Activated CD4-positive, alpha-beta T cell treated with anti-CD3 and anti-CD28 coated beads for 36 hours (primary cell): ENCODE measurements around the gene DDX25. TPM values are rescaled to one million over a fixed set of nuclear protein-coding genes. Genes with fewer than 3 reads are reported as not detected.
A peak's percentile ranks its signal among the peaks of the same experiment; 100 is the strongest.

Experiments used
- ATAC-seq: fragments of 200-7000 bp; cut with Tn5 transposase; one replicate; pipeline ENCODE4 v1.10.0; 2021; ENCODE audit warnings: mild to moderate bottlenecking, moderate library complexity
- CTCF ChIA-PET: fragments of 350-600 bp; sonication (Branson Sonifier 250); formaldehyde crosslinking; loops from one replicate; lab custom pipeline; 2021; ENCODE audit warnings: antibody characterized with exemption; lab: Charles Lee
- POLR2A ChIA-PET: fragments of 350-600 bp; sonication (Branson Sonifier 250); formaldehyde crosslinking; loops from one replicate; lab custom pipeline; 2021; ENCODE audit warnings: antibody characterized with exemption, inconsistent platforms; lab: Charles Lee
- DNase-seq: peaks from one replicate; pipeline ENCODE4 v3.0.0-alpha.2; 2020
- H3K27ac Mint-ChIP-seq: one replicate; pipeline ENCODE4 v1.8.0; 2021; ENCODE audit warnings: mixed read lengths
- H3K27me3 Mint-ChIP-seq: one replicate; pipeline ENCODE4 v1.8.0; 2021; ENCODE audit warnings: mixed read lengths
- H3K36me3 Mint-ChIP-seq: one replicate; pipeline ENCODE4 v1.8.0; 2021; ENCODE audit warnings: low read depth, mixed read lengths
- H3K4me1 Mint-ChIP-seq: one replicate; pipeline ENCODE4 v1.8.0; 2021; ENCODE audit warnings: mixed read lengths
- H3K4me3 Mint-ChIP-seq: one replicate; pipeline ENCODE4 v1.8.0; 2021; ENCODE audit warnings: mild to moderate bottlenecking, moderate library complexity, mixed read lengths
- H3K9me3 Mint-ChIP-seq: one replicate; pipeline ENCODE4 v1.8.0; 2021; ENCODE audit warnings: low read depth, mixed read lengths
- intact Hi-C, 2 experiments: fragments of 100-400 bp; cut with DNase I in 1 of 2; cut with micrococcal nuclease in 1 of 2; formaldehyde crosslinking; loops; one replicate each; pipeline versions ENCODE4 v1.14.2 to v1.15.1; 2022 to 2024; cut with DNase I, micrococcal nuclease
- total RNA-seq, 2 experiments: library from RNA; stranded (reverse); gene quantifications; one replicate each; pipeline ENCODE4 v1.2.3, GENCODE V29; 2021

Gene DDX25
- total RNA-seq, 2 experiments from 2014 or later: not detected

DNA sequence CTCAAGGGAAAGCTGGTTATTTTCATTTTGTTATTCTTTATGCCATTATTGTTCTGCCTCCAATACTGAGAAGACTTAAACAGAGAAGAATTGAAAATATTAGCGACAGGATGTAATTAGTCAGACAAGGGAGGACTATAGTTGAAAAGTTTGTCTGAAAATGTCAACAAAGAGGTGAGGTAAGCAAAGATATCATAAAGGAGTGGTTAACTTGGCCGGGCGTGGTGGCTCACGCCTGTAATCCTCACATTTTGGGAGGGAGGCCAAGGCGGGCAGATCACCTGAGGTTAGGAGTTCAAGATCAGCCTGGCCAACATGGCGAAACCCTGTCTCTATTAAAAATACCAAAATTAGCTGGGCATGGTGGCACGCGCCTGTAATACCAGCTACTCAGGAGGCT is 20.9 kb upstream of the DDX25 start:
- ChIA-PET CTCF (no interaction called here), POLR2A (no interaction called here)
- Mint-ChIP-seq H3K4me3 (no peak overlapping the region), H3K9me3 (no peaks in the 10 kb centered on the region), H3K27ac (no peak overlapping the region), H3K27me3 (no peaks in the 10 kb centered on the region), H3K4me1 (peaks cover 16% of the 10 kb centered on the region), H3K36me3 (peaks cover 2% of the 10 kb centered on the region)
- intact Hi-C loops: no loop called here
- ATAC-seq (no peak), DNase-seq (no peak)

DNA sequence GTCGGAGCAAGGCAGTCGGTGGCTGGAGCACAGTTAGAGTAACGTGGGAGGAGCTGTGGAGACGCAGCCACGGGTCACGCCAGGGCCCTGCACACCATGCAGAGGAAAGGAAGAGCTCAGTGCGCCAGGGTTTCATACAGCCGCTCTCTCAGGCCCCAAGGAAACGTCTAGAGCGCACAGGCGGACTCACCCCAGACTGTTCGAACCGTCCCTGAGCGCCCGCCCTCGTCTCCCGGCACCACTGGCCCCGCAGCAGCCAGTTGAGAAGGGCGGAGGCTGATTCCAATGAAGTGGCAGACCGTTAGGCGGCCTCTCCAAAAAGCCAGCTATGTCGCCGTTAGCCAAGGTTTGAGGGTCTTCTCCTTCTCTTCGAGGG is 17.3 kb upstream of the DDX25 start:
- peaks cover 5% of the 10 kb centered on the region for H3K36me3 Mint-ChIP-seq
- ChIA-PET CTCF (interaction anchor here (0.8 to 1.8 kb wide), 5 partner anchors 10 to 261 kb away, joined by 3 to 14 read pairs (median 5); partner anchors contain the start of gene PUS3), POLR2A (interaction anchor here (1.1 to 2.1 kb wide), 6 partner anchors 10 to 1141 kb away, joined by 3 to 23 read pairs (median 10); partner anchors contain the start of genes CHEK1, EI24 and PUS3)
- peaks cover 36% of the 10 kb centered on the region for H3K4me1 Mint-ChIP-seq
- H3K9me3 Mint-ChIP-seq: no peaks in the 10 kb centered on the region
- ATAC-seq: peak; percentile 32
- intact Hi-C loops: loop anchor here (1.0 to 5.0 kb wide), 15 partner anchors 16 to 1265 kb away; partner anchors contain the start of genes CCDC15 (in 2 of the 2), PUS3 (in 2 of the 2), STT3A (in 2 of the 2) and CDON (in 1 of the 2)
- peak; percentile 65 for DNase-seq
- H3K27me3 Mint-ChIP-seq: no peaks in the 10 kb centered on the region
- H3K4me3 Mint-ChIP-seq: peak overlapping the region; percentile 78
- peak overlapping the region; percentile 87 for H3K27ac Mint-ChIP-seq

DNA sequence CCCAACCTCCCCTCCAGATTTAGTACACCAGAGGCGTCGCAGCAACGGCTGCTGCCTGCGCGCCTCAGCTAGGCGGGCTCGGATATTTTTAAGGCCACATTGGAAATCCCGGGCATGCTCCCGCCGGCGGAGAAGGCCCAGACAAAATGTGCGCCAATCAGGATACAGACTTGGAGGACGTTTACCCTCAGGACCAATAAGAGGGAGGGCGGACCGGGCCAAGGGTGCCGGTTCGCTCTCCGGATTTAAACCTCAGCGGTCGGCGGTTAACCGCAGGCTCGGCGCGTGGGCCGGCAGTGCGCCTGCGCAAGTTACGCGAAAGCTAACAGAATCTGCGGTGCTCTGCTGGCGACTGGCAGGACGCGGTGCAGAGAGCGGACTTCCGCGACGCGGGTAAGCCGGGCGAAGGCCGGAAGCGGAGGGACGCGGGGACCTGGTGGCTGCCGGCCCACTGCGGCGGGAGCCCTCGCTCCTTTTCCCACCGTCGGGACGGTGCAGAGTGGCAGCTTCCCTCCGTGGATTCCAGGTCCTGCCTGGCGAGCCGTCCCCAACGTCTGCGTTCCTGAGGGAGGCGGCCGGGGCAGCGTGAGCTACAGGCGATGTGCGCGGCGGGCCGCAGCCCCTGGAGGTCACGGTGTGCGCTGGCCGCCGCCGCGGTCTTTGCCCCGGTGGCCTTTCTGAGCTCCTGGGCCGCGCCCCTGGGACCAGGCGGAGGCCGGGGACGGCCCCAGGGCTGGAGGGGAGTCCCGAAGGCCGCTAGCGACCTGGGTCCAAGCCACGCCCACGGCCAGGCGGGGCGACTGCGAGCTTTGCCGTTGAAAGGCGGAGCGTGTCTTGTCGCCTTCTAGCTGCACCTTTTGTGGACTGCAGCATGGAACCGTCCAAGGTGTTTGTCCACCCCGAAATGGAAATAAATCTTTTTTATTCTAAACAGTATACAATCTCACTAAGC is 16.7 kb upstream of the DDX25 start, which contains the start of gene HYLS1:
TSS of gene HYLS1 (plus strand) at position 296 of the 952 bp plus-strand sequence. CDS start 11,701 bp downstream, outside the sequence.
- Mint-ChIP-seq H3K27me3 (no peaks in the 10 kb centered on the region), H3K9me3 (no peaks in the 10 kb centered on the region), H3K4me1 (peaks cover 41% of the 10 kb centered on the region), H3K27ac (peak within 1 kb of the TSS; percentile 87), H3K36me3 (peaks cover 8% of the 10 kb centered on the region), H3K4me3 (peak within 1 kb of the TSS; percentile 78)
- CTCF ChIA-PET: interaction anchor here (0.6 to 1.8 kb wide), 8 partner anchors 10 to 1074 kb away, joined by 3 to 14 read pairs (median 4); partner anchors contain the start of gene PUS3
- ATAC-seq: peak; percentile 90
- DNase-seq: peak; percentile 97
- POLR2A ChIA-PET: interaction anchor here (0.5 to 2.1 kb wide), 9 partner anchors 9 to 1141 kb away, joined by 3 to 23 read pairs (median 5); partner anchors contain the start of genes CHEK1, EI24, FAM118B and PUS3
- intact Hi-C loops: loop anchor here (1.0 to 5.0 kb wide), 16 partner anchors 16 to 1265 kb away; partner anchors contain the start of genes CCDC15 (in 2 of the 2), PUS3 (in 2 of the 2), STT3A (in 2 of the 2) and CDON (in 1 of the 2)

DNA sequence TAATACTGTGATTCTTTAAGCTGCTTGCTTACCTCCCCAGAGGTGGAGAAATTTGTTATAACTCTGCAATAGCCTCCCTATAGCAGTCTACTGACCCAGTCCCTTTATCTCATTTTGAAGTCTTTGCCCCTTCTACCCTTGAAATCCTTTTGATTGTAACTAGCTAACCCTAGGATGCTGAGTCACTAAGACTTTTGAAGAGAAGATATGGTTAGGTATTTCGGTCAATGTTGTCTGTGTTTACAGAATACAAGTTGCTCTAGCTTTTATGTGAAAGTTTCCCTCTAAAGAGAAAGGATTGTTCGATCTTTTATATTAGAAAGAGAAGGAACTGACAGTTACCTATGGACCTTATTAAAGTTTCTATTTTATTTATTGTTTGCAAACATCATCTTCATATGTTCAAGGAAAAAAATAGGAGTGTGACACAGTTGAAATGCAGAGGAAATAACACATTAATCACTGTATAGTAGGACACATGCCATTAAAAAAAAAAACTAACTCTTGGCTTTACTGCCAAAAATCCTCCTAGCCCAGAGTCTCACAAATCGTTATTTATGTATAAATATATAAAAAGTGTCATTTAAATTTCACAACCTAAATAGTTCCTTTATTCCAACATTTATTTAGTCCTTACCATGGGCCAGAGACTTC is 13.7 kb upstream of the DDX25 start:
- POLR2A ChIA-PET: no interaction called here

DNA sequence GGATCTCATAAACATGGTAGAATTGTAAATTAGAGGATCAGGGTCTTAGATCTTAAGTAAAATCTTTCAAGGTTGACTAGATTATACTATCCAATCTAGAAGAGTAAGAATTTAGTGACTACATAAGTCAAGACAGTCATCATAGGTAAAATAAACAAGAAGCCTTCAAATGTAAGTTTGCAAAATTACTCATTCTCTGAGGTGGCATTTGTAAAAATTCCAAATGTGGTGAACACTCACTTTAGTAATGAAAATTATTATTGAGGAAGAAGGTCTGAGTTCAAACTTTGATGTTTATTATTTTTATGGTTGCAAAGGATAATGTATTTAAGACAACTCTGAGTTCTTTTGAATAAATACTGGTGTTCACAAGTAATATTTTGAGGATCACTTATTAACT is 12.2 kb upstream of the DDX25 start:
- no peaks in the 10 kb centered on the region for H3K27me3 Mint-ChIP-seq

More for the DNA sequence above, 13.7 kb upstream of the DDX25 start:
- H3K27ac Mint-ChIP-seq: no peak overlapping the region
- no peak for ATAC-seq
- CTCF ChIA-PET: interaction anchor here (0.7 to 1.1 kb wide), 2 partner anchors 9 to 12 kb away, joined by 3 to 4 read pairs; partner anchors contain the start of gene PUS3
- H3K4me3 Mint-ChIP-seq: no peak overlapping the region
- no peaks in the 10 kb centered on the region for H3K27me3 Mint-ChIP-seq
- peaks cover 43% of the 10 kb centered on the region for H3K4me1 Mint-ChIP-seq
- H3K9me3 Mint-ChIP-seq: no peaks in the 10 kb centered on the region
- DNase-seq: no peak
- intact Hi-C loops: no loop called here
- H3K36me3 Mint-ChIP-seq: peaks cover 33% of the 10 kb centered on the region

DNA sequence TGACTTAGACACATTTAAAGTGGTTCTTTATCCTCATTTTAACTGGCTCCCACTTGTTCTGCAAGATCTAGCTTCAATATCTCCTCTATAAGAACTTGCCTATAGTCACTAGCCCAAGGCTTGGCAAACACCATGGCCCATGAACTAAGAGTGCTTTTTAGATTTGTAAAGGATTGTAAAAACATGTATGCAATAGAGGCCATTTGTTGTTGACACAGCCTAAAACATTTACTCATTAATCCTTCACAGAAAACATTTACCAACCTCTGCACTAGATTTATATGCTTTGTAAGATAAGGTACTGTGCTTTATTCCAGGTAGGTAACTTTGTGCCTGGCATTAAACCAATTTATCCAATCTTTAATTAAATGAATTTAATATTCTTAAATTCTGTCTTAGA is 11.3 kb upstream of the DDX25 start:
- H3K4me1 Mint-ChIP-seq: peaks cover 39% of the 10 kb centered on the region
- no peak overlapping the region for H3K27ac Mint-ChIP-seq
- no peaks in the 10 kb centered on the region for H3K27me3 Mint-ChIP-seq
- H3K4me3 Mint-ChIP-seq: no peak overlapping the region
- CTCF ChIA-PET: interaction anchor here (1.6 kb wide), 1 partner anchor 10 kb away, joined by 4 read pairs; the partner anchor contains the start of gene PUS3
- ATAC-seq: no peak
- POLR2A ChIA-PET: no interaction called here
- intact Hi-C loops: no loop called here
- H3K9me3 Mint-ChIP-seq: no peaks in the 10 kb centered on the region
- H3K36me3 Mint-ChIP-seq: peaks cover 39% of the 10 kb centered on the region
- no peak for DNase-seq

More for the DNA sequence above, 12.2 kb upstream of the DDX25 start:
- Mint-ChIP-seq H3K36me3 (peaks cover 38% of the 10 kb centered on the region), H3K4me1 (peaks cover 36% of the 10 kb centered on the region), H3K27ac (no peak overlapping the region), H3K4me3 (no peak overlapping the region), H3K9me3 (no peaks in the 10 kb centered on the region)
- intact Hi-C loops: no loop called here
- ATAC-seq: no peak
- ChIA-PET CTCF (interaction anchor here (1.6 kb wide), 1 partner anchor 11 kb away, joined by 4 read pairs; the partner anchor contains the start of gene PUS3), POLR2A (interaction anchor here (0.5 kb wide), 1 partner anchor 81 kb away, joined by 3 read pairs; no protein-coding TSS in a partner anchor)
- no peak for DNase-seq

DNA sequence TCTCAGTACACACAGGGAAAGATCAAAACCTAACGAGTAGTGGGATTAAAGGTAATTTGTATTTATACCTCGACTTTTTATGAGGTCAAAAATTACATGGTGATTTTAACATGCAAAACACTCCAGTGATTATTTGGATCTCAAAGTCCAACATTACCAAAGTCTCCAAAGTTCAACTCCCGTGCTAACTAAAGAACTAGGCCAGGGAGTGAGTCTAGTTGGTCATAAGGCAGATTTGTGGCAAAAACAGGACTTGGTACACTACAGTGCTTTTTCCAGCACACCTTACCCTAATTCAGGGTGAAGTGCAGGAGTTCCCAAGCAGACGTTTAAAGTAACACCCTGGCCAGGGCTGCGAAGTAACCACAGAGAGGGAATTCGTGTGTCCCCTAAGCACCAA is 2.4 kb upstream of the DDX25 start:
- H3K36me3 Mint-ChIP-seq: peaks cover 33% of the 10 kb centered on the region
- peaks cover 17% of the 10 kb centered on the region for H3K27me3 Mint-ChIP-seq
- DNase-seq: no peak
- ATAC-seq: no peak
- H3K4me3 Mint-ChIP-seq: peak overlapping the region; percentile 95
- H3K4me1 Mint-ChIP-seq: peaks cover 46% of the 10 kb centered on the region
- intact Hi-C loops: loop anchor here (2.0 kb wide), 1 partner anchor 367 kb away; the partner anchor contains the start of genes FOXRED1 (in 2 of the 2) and SRPRA (in 2 of the 2)
- H3K27ac Mint-ChIP-seq: peak overlapping the region; percentile 4
- CTCF ChIA-PET: no interaction called here
- no peaks in the 10 kb centered on the region for H3K9me3 Mint-ChIP-seq
- POLR2A ChIA-PET: no interaction called here

DNA sequence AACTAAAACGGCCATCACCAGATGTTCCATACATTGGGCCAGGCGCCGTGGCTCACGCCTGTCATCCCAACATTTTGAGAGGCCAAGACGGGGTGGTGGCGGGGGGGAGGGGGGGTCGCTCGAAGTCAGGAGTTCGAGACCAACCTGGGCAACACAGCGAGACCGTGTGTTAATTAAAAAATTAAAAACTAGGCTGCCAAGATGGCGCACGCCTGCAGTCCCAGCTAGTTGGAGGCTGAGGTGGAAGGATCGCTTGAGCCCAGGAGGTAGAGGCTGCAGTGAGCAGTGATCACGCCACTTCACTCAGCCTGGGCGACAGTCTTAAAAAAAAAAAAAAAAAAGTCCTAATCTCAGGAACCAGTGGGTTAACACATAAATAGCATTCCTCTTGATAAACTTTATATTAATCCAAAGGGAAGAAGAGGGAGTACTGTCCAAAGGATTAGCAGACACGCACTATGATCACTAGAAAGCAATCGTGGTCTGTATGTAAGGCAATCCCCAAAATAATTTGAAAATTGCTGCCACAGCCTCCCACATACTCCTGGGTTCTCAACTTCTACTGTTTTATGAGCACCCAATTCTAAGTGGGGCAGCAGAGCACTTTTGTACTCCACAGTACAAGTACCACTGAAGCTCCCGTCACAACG is 1.9 kb upstream of the DDX25 start:
- DNase-seq (no peak), ATAC-seq (no peak)
- H3K36me3 Mint-ChIP-seq: peaks cover 33% of the 10 kb centered on the region
- H3K4me1 Mint-ChIP-seq: peaks cover 42% of the 10 kb centered on the region
- H3K9me3 Mint-ChIP-seq: no peaks in the 10 kb centered on the region
- peaks cover 17% of the 10 kb centered on the region for H3K27me3 Mint-ChIP-seq
- intact Hi-C loops: loop anchor here (2.0 kb wide), 1 partner anchor 366 kb away; the partner anchor contains the start of genes FOXRED1 (in 2 of the 2) and SRPRA (in 2 of the 2)
- peak overlapping the region; percentile 95 for H3K4me3 Mint-ChIP-seq
- CTCF ChIA-PET: interaction anchor here (1.0 to 2.0 kb wide), 6 partner anchors 10 to 277 kb away, joined by 3 to 14 read pairs (median 4); partner anchors contain the start of genes CHEK1 and HYLS1
- H3K27ac Mint-ChIP-seq: peak overlapping the region; percentile 97
- POLR2A ChIA-PET: interaction anchor here (0.6 to 2.0 kb wide), 3 partner anchors 15 to 315 kb away, joined by 3 to 23 read pairs (median 5); partner anchors contain the start of gene HYLS1

DNA sequence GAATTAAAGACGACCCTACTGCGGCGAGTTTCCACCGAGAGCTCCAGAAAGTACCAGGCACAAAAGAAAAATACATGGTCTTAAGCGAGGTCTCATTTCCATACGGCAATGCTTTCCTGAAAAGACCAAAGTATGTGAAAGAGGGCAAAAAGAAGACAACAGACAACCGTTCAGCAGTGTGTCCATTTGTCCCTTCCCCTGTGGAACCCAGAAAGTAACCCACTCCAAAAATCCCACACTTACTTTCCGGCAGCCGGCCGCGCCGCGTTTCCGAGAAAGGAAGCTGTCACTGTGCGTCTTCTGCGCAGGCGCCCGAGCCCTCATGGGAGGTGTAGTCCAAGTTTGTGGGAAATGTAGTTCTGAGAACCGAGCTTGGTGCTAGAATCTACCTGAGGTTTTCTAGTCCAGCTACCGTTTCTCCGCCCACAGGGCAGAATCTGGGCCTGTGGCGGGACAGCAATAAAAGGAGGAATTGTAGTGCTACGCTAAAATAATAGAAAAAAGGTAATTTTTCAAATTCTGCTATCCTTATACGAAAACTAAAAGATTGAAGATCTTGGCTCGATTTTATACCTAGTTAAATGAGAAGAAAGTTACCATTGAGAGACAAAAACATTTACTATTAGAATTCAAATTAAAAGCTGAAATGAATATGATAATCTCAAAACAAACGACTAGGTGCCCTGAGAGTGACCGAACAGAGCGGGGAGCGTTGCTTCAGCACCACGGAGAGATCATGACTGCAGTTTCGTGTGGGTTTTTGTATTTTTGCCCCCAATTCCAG is 1.2 kb upstream of the DDX25 start, which contains the start of gene PUS3:
TSS of gene PUS3 (minus strand) at position 280 of the 784 bp plus-strand sequence. CDS start 6,922 bp downstream, outside the sequence.
- peak within 1 kb of the TSS; percentile 95 for H3K4me3 Mint-ChIP-seq
- H3K36me3 Mint-ChIP-seq: peaks cover 29% of the 10 kb centered on the region
- ATAC-seq (peak; percentile 97), DNase-seq (peak; percentile 94)
- intact Hi-C loops: loop anchor here (1.0 to 2.0 kb wide), 4 partner anchors 16 to 366 kb away; partner anchors contain the start of genes FOXRED1 (in 2 of the 2), HYLS1 (in 2 of the 2), SRPRA (in 2 of the 2) and FAM118B (in 1 of the 2)
- peak within 1 kb of the TSS; percentile 97 for H3K27ac Mint-ChIP-seq
- POLR2A ChIA-PET: interaction anchor here (0.6 to 2.0 kb wide), 5 partner anchors 16 to 362 kb away, joined by 3 to 23 read pairs (median 4); partner anchors contain the start of gene HYLS1
- H3K27me3 Mint-ChIP-seq: peaks cover 17% of the 10 kb centered on the region
- CTCF ChIA-PET: interaction anchor here (0.6 to 2.0 kb wide), 8 partner anchors 11 to 402 kb away, joined by 3 to 14 read pairs (median 4); partner anchors contain the start of genes CHEK1 and HYLS1
- no peaks in the 10 kb centered on the region for H3K9me3 Mint-ChIP-seq
- H3K4me1 Mint-ChIP-seq: peaks cover 35% of the 10 kb centered on the region
